HepG2 (cell line): ENCODE measurements around the gene DOCK2. TPM values are rescaled to one million over a fixed set of nuclear protein-coding genes. Genes with fewer than 3 reads are reported as not detected.

Experiments
- ATAC-seq: fragments of 200-7000 bp; cut with Tn5 transposase; 3 replicates; pipeline ENCODE4 v1.9.1; 2020; ENCODE audit warnings: mild to moderate bottlenecking, moderate library complexity
- BruUV-seq: library from RNA; stranded (reverse); fragments of 400-500 nt; replicated peaks from 2 replicates; lab custom pipeline; 2021; lab: Mats Ljungman, UMichigan
- CTCF ChIA-PET: fragments of 300-600 bp; formaldehyde crosslinking; extraction: SDS; loops from one replicate; lab custom pipeline; 2021; ENCODE audit warnings: low total read pairs, inconsistent platforms, low intra/inter-chr PET ratio; lab: Yijun Ruan, JAX
- POLR2A ChIA-PET: fragments of 350-600 bp; sonication (Branson Sonifier 250); formaldehyde crosslinking; loops from one replicate; lab custom pipeline; 2020; ENCODE audit warnings: antibody characterized with exemption, inconsistent platforms; lab: Yijun Ruan, JAX
- DNase-seq: peaks from one replicate; pipeline ENCODE4 v3.0.0-alpha.2; 2015; ENCODE audit warnings: low spot score
- FAIRE-seq: peaks from 3 replicates; lab custom pipeline; 2011; peaks lifted over from hg19 to GRCh38; lab: Jason Lieb, UNC
- H2AFZ ChIP-seq: one replicate; pipeline ENCODE4 v1.6.1; 2011; ENCODE audit warnings: low read length, inconsistent platforms
- H3K27ac ChIP-seq: fragments of 300-600 bp; 3 replicates; pipeline ENCODE4 v1.8.0; 2011; ENCODE audit warnings: mixed run types, mild to moderate bottlenecking, mixed read lengths, low read length, inconsistent platforms; ENCODE audit not compliant: insufficient read depth; ENCODE audit errors: extremely low read length
- H3K27me3 ChIP-seq, 2 experiments: fragments of 200-600 bp in 1 of 2; 2 replicates in 1 of 2; 3 replicates in 1 of 2; pipeline versions ENCODE4 v1.6.0 to v1.8.0; 2011; ENCODE audit warnings: low read length in 2 of 2, mild to moderate bottlenecking in 2 of 2, moderate library complexity in 2 of 2, inconsistent platforms in 1 of 2; ENCODE audit not compliant: insufficient read depth in 2 of 2, control insufficient read depth in 1 of 2
- H3K36me3 ChIP-seq, 2 experiments: fragments of 200-600 bp in 1 of 2; replicated peaks in 1 of 2; 2 replicates in 1 of 2; 3 replicates in 1 of 2; pipeline versions ENCODE4 v1.5.1 to v1.8.0; 2011; ENCODE audit warnings: low read length in 2 of 2, inconsistent platforms in 1 of 2; ENCODE audit not compliant: insufficient read depth in 2 of 2, control insufficient read depth in 1 of 2
- H3K4me1 ChIP-seq: 2 replicates; pipeline ENCODE4 v1.5.1; 2012; ENCODE audit warnings: low read length, inconsistent platforms; ENCODE audit not compliant: insufficient read depth
- H3K4me2 ChIP-seq: 2 replicates; pipeline ENCODE4 v1.6.0; 2011; ENCODE audit warnings: low read depth, low read length, inconsistent platforms
- H3K4me3 ChIP-seq, 3 experiments: fragments of 200-600 bp in 1 of 3; sonication (generic), shearing (Covaris generic) in 1 of 3; replicated peaks in 1 of 3; 2 replicates each; pipeline ENCODE4 v1.5.1; 2011 to 2016; ENCODE audit warnings: low read length in 3 of 3, inconsistent platforms in 2 of 3, low read depth in 2 of 3, mild to moderate bottlenecking in 2 of 3, control low read depth in 1 of 3, mixed read lengths in 1 of 3; ENCODE audit not compliant: insufficient read depth in 1 of 3
- H3K79me2 ChIP-seq: one replicate; pipeline ENCODE4 v1.6.1; 2011; ENCODE audit warnings: low read length, inconsistent platforms; ENCODE audit not compliant: insufficient read depth
- H3K9ac ChIP-seq: 2 replicates; pipeline ENCODE4 v1.6.0; 2011; ENCODE audit warnings: mild to moderate bottlenecking, low read depth, low read length, inconsistent platforms; ENCODE audit not compliant: insufficient read depth
- H3K9me3 ChIP-seq: 2 replicates; pipeline ENCODE4 v1.5.1; 2012; ENCODE audit warnings: mild to moderate bottlenecking, low read length
- H4K20me1 ChIP-seq: 2 replicates; pipeline ENCODE4 v1.6.0; 2011; ENCODE audit warnings: inconsistent platforms, mild to moderate bottlenecking, low read length, moderate library complexity; ENCODE audit not compliant: insufficient read depth
- CREBL2 ChIP-seq: sonication (generic); formaldehyde crosslinking; IDR thresholded peaks from 2 replicates; pipeline ENCODE4 v1.8.1; 2023; ENCODE audit warnings: missing genetic modification reagents, mild to moderate bottlenecking, borderline replicate concordance
- ETV5 ChIP-seq: IDR thresholded peaks from 2 replicates; pipeline ENCODE4 v1.6.1; 2018; ENCODE audit warnings: missing biosample characterization, missing genetic modification reagents, inconsistent platforms, borderline replicate concordance
- HINFP ChIP-seq: sonication (generic); formaldehyde crosslinking; IDR thresholded peaks from 2 replicates; pipeline ENCODE4 v1.4.0; 2020; ENCODE audit warnings: low read depth, mild to moderate bottlenecking, missing genetic modification reagents
- JUN ChIP-seq: sonication (generic); formaldehyde crosslinking; IDR thresholded peaks from 2 replicates; pipeline ENCODE4 v1.4.0; 2020; ENCODE audit warnings: mild to moderate bottlenecking, missing genetic modification reagents
- KLF11 ChIP-seq: IDR thresholded peaks from 2 replicates; pipeline ENCODE4 v1.6.1; 2016; ENCODE audit warnings: missing compliant biosample characterization
- MYPOP ChIP-seq: sonication (generic); formaldehyde crosslinking; IDR thresholded peaks from 2 replicates; pipeline ENCODE4 v1.8.1; 2023; ENCODE audit warnings: mild to moderate bottlenecking, moderate library complexity, missing genetic modification reagents
- NPAS2 ChIP-seq: sonication (generic); formaldehyde crosslinking; IDR thresholded peaks from 2 replicates; pipeline ENCODE4 v1.8.0; 2022; ENCODE audit warnings: mild to moderate bottlenecking, missing genetic modification reagents, borderline replicate concordance
- ZNF407 ChIP-seq: sonication (generic); formaldehyde crosslinking; IDR thresholded peaks from one replicate; pipeline ENCODE4 v1.5.1; 2020; ENCODE audit warnings: mild to moderate bottlenecking, missing genetic modification reagents; ENCODE audit errors: not compliant biosample characterization
- ZNF512B ChIP-seq: sonication (generic); formaldehyde crosslinking; IDR thresholded peaks from 2 replicates; pipeline ENCODE4 v1.5.1; 2020; ENCODE audit warnings: missing genetic modification reagents, mild to moderate bottlenecking, borderline replicate concordance
- ZNF550 ChIP-seq: sonication (generic); formaldehyde crosslinking; IDR thresholded peaks from 2 replicates; pipeline ENCODE4 v1.4.0; 2020; ENCODE audit warnings: mild to moderate bottlenecking, missing genetic modification reagents, borderline replicate concordance
- WGBS: methylation state at CpG from one replicate; pipeline ENCODE4 v1.1.6; 2017; ENCODE audit warnings: low lambda C conversion rate; 5-methylcytosine and 5-hydroxymethylcytosine counted together
- in situ Hi-C: cut with HindIII; loops from 2 replicates; pipeline ENCODE4 v1.10.0; 2017; ENCODE audit warnings: low pct_unique_long_range_greater_than_20kb; ENCODE audit not compliant: extremely low pct_ligation_motif_present
- intact Hi-C: fragments of 100-400 bp; cut with micrococcal nuclease; formaldehyde crosslinking; loops from one replicate; pipeline ENCODE4 v1.10.0; 2022; ENCODE audit not compliant: unreplicated experiment
- polyA plus RNA-seq, 8 experiments: library from polyadenylated mRNA; depleted of rRNA in 3 of 8; stranded (reverse) in 7 of 8; unstranded in 1 of 8; fragments of >200 nt; fragmentation: Illumina TruSeq in 4 of 8; extraction: Trizol in 4 of 8; gene quantifications; 2 replicates each; pipeline versions ENCODE4 v1.2.1 to v1.2.3, GENCODE V29; 2011 to 2016; ENCODE audit warnings: low read depth in 4 of 8, missing spikeins in 1 of 8, mixed read lengths in 1 of 8; ENCODE audit not compliant: insufficient read depth in 1 of 8
- total RNA-seq, 5 experiments: library from RNA; depleted of rRNA; stranded (reverse); fragments of >200 nt; fragmentation: Illumina TruSeq; extraction: Trizol; gene quantifications; 2 replicates each; pipeline ENCODE4 v1.2.3, GENCODE V29; 2016; ENCODE audit warnings: low read depth in 1 of 5

The DOCK2 gene
- total and polyA plus RNA-seq, 2 of the 13 experiments (the other 11 are each of a cell fraction or from before 2014, with no cell fraction given), result not detected

GRCh38 chr5:169876386-169876785 is 239.3 kb downstream of the DOCK2 start:
- in situ Hi-C loops (no loop called here), intact Hi-C loops (no loop called here)
- H3K4me3 ChIP-seq, result no peak overlapping the region
- H3K27ac ChIP-seq, result no peak overlapping the region
- no peak for ATAC-seq
- no peak for FAIRE-seq
- H3K9ac ChIP-seq, result no peak overlapping the region
- no peaks in the 10 kb centered on the region for H4K20me1 ChIP-seq
- POLR2A ChIA-PET, result no interaction called here
- H3K27me3 ChIP-seq, result no peaks in the 10 kb centered on the region
- CTCF ChIA-PET, result no interaction called here
- no peaks in the 10 kb centered on the region for H3K4me1 ChIP-seq
- no peak overlapping the region for H3K4me2 ChIP-seq
- no peaks in the 10 kb centered on the region for H3K36me3 ChIP-seq
- no peak overlapping the region for H2AFZ ChIP-seq
- no TSS peak for BruUV-seq
- H3K9me3 ChIP-seq, result no peaks in the 10 kb centered on the region
- no peaks in the 10 kb centered on the region for H3K79me2 ChIP-seq
- DNase-seq, result no peak
- WGBS, result 10% methylated on average over 1 of the region's 1 CpG
- no peak for TF ChIP-seq ZNF512B (CRISPR knock-in tag)
- TF ChIP-seq HINFP (CRISPR knock-in tag), result no peak
- no peak for TF ChIP-seq MYPOP (CRISPR knock-in tag)
- no peak for TF ChIP-seq ETV5 (CRISPR knock-in tag)
- TF ChIP-seq JUN (CRISPR knock-in tag), result no peak
- TF ChIP-seq NPAS2 (CRISPR knock-in tag), result no peak
- no peak for TF ChIP-seq KLF11 (CRISPR knock-in tag)
- TF ChIP-seq ZNF407 (CRISPR knock-in tag), result no peak
- no peak for TF ChIP-seq ZNF550 (CRISPR knock-in tag)
- no peak for TF ChIP-seq CREBL2 (CRISPR knock-in tag)
